GM12892 (cell line): Measurements from ENCODE around the gene TNFRSF9.
"Not testable (repeated sequence)": the region's sequence is repeated elsewhere in the genome, so short reads cannot be mapped to it uniquely, and the experiment has no call there.

Source experiments
- POLR2A ChIP-seq: IDR thresholded peaks from 2 replicates; pipeline ENCODE4 v1.6.1; 2011; ENCODE audit warnings: low read depth, low read length, control low read depth
- POLR2AphosphoS5 ChIP-seq: IDR thresholded peaks from 2 replicates; pipeline ENCODE4 v1.6.1; 2011; ENCODE audit warnings: low read depth, low read length, control low read depth

- TF ChIP-seq POLR2A, POLR2AphosphoS5: not testable (repeated sequence)
Measured at GRCh38 chr1:7963378-7963730, 22.7 kb upstream of the TNFRSF9 start.
